Measurements from ENCODE around the gene KRTAP10-4. TPM values are rescaled to one million over a fixed set of nuclear protein-coding genes. Genes with fewer than 3 reads are reported as not detected.

Gene KRTAP10-4
- total RNA-seq, 4 donors from 2014 or later, result not detected

DNA sequence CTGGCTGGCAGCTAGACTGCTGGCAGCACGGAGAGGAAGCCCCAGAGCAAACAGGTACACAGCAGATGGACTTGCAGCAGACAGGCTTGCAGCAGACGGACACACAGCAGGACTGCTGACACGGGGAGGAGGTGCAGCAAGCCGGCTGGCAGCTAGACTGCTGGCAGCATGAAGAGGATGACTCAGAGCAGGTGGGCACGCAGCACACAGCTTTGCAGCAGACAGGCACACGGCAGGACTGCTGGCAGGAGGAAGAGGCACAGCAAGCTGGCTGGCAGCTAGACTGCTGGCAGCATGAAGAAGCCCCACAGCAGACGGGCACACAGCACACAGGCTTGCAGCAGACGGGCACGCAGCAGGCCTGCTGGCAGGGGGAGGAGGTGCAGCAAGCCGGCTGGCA, 22.7 kb upstream of the KRTAP10-4 start:
- Histone ChIP-seq H3K27ac (no peak overlapping the region), H3K36me3 (no peaks in the 10 kb centered on the region), H3K27me3 (peaks cover 0 to 22% of the 10 kb centered on the region in 2 donors), H3K4me1 (no peaks in the 10 kb centered on the region), H3K9me3 (peaks cover 0 to 31% (median 5%) of the 10 kb centered on the region in 4 donors), H3K4me3 (no peak overlapping the region)
- DNase-seq (ENCODE audit: low spot score in 2 of 2), result no peak
- no peak for TF ChIP-seq EP300 (IDR thresholded peaks at IDR 0.05)
- no peak for TF ChIP-seq POLR2A (IDR thresholded peaks at IDR 0.05)
- TF ChIP-seq, protein P1, sequence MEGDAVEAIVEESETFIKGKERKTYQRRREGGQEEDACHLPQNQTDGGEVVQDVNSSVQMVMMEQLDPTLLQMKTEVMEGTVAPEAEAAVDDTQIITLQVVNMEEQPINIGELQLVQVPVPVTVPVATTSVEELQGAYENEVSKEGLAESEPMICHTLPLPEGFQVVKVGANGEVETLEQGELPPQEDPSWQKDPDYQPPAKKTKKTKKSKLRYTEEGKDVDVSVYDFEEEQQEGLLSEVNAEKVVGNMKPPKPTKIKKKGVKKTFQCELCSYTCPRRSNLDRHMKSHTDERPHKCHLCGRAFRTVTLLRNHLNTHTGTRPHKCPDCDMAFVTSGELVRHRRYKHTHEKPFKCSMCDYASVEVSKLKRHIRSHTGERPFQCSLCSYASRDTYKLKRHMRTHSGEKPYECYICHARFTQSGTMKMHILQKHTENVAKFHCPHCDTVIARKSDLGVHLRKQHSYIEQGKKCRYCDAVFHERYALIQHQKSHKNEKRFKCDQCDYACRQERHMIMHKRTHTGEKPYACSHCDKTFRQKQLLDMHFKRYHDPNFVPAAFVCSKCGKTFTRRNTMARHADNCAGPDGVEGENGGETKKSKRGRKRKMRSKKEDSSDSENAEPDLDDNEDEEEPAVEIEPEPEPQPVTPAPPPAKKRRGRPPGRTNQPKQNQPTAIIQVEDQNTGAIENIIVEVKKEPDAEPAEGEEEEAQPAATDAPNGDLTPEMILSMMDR (IDR thresholded peaks at IDR 0.05), result no peak
- 66 to 68% methylated on average over 10 of the region's 10 CpGs for WGBS, 2 donors

DNA sequence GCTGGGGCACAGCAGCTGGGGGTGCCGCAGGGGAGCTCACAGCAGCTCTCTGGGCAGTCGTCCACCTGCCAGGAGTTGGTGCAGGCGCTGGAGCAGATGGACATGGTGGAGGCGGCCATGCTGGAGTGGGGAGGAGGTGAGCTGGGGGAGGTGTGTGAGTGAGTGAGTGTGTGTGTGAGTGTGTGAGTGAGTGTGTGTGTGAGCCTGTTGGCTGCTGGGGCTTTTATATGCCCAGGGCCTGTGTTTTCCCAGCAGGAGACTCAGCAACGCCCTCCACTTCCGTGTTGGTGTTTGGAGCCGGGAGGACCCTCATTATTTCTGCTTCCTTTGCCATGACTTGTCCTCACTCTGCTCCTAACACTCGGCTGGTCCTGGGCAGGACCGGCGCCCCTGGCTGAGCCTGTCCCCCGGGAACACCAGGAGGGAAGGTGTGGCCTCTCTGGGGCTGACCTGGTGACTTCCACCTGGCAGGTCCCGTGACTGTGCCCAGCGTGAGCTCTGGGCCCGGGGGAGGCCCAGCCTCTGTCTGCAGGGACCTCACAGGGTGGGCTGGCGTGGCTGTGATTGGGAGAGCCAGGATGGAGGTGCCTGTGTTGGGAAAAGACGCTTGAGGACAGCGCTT, 22.1 kb upstream of the KRTAP10-4 start, which contains the start of gene KRTAP10-2:
TSS of gene KRTAP10-2 (minus strand) at position 166 of the 622 bp plus-strand sequence. CDS start at position 119, 47 bp downstream.
- TF ChIP-seq EP300 (IDR thresholded peaks at IDR 0.05) (no peak), POLR2A (IDR thresholded peaks at IDR 0.05) (no peak)
- TF ChIP-seq, protein P1 (IDR thresholded peaks at IDR 0.05), result no peak
- Histone ChIP-seq H3K36me3 (no peaks in the 10 kb centered on the region), H3K27ac (no peak within 1 kb of the TSS), H3K9me3 (peaks cover 0 to 26% (median 2%) of the 10 kb centered on the region in 4 donors), H3K4me1 (no peaks in the 10 kb centered on the region), H3K27me3 (peaks cover 0 to 22% of the 10 kb centered on the region in 2 donors), H3K4me3 (no peak within 1 kb of the TSS)
- WGBS, 2 donors, result 57 to 59% methylated on average over 13 to 14 of the region's 17 CpGs
- no peak for DNase-seq (ENCODE audit: low spot score in 2 of 2)

DNA sequence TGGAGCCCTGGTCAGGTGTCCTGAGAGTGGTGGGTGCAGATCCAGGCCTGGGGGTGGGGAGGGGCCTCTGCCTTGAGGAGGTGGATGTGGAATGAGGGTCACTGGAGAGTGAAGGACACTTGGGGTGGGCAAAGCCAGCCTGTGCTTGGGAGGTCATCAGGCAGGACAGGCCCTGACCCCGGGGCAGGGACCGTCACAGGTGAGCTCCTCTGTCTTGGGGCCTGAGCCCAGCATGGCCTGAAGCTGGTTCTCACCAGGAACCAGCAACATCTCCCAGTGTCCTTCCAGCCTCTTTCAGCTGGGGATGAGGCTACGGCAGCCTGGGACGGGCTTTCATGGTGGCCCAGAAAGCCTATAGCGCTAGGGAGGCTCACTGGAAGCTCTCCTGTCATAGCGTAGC, 21.4 kb upstream of the KRTAP10-4 start:
- no peak overlapping the region for H3K27ac ChIP-seq
- H3K4me1 ChIP-seq, result no peaks in the 10 kb centered on the region
- H3K4me3 ChIP-seq, result no peak overlapping the region
- peaks cover 0 to 22% of the 10 kb centered on the region in 2 donors for H3K27me3 ChIP-seq
- TF ChIP-seq POLR2A (IDR thresholded peaks at IDR 0.05) (no peak), EP300 (IDR thresholded peaks at IDR 0.05) (no peak)
- TF ChIP-seq, protein P1 (IDR thresholded peaks at IDR 0.05), result no peak
- 91 to 94% methylated on average over 5 to 6 of the region's 6 CpGs for WGBS, 2 donors
- H3K36me3 ChIP-seq, result no peaks in the 10 kb centered on the region
- peaks cover 0 to 19% (median 0%) of the 10 kb centered on the region in 4 donors for H3K9me3 ChIP-seq
- no peak for DNase-seq (ENCODE audit: low spot score in 2 of 2)

DNA sequence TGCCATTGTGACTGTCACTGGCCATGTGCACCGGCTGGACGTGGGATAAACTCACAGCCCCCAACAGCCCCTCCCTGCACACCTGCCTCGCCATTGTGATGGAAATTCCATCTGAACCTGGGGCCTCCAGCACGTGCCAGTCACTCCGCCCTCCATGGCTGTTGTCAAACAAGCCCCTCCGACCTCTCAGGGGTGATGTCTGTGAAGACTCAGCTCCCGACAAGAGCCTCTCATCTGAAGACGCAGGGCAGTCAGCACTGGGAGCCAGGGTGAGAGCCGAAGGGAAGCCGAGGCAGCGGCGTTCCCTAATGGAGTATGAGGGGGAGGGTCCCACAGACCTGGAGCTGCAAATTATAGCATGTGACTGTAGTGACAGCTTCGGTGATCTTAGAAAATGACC, 20.8 kb upstream of the KRTAP10-4 start:
- no peaks in the 10 kb centered on the region for H3K4me1 ChIP-seq
- TF ChIP-seq EP300 (IDR thresholded peaks at IDR 0.05), result no peak
- TF ChIP-seq, protein P1 (IDR thresholded peaks at IDR 0.05), result no peak
- H3K4me3 ChIP-seq, result no peak overlapping the region
- 57 to 67% methylated on average over 12 to 13 of the region's 13 CpGs for WGBS, 2 donors
- H3K36me3 ChIP-seq, result no peaks in the 10 kb centered on the region
- no peak overlapping the region for H3K27ac ChIP-seq
- H3K27me3 ChIP-seq, result peaks cover 0 to 22% of the 10 kb centered on the region in 2 donors
- H3K9me3 ChIP-seq, result peaks cover 0 to 14% (median 0%) of the 10 kb centered on the region in 4 donors
- no peak for DNase-seq (ENCODE audit: low spot score in 2 of 2)

DNA sequence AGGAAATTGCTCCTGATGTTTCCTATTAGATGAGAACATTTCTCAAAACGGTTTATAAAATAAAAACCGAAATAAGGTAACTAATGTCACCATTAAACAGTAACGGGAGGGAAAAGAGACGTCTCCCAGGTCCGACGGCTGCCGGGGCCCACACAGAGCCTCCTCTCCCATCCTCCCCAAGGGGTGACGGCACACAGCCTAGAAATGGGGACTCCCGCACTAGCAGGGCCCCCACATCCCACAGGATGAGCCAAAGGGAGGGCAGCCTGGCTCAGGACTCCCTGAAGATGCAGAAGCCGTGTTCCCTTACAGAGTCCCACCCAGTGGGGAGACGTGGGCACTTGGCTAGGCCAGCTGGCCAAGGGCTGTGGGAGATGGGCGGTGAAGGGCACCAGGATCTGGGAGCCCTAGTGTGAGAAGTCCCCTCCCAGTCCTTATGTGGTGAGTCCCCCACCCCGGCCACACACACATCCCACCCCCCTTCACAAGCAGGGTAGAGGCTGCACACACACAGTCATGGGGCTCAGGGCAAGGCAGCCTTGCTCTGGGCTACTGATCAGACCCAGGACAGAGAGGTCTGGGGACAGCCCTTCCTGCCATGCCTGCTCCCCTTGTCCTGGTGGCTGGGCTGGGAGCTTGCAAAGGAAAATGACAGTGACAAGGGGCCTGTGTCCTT, 18.2 kb upstream of the KRTAP10-4 start:
- TF ChIP-seq, protein P1 (IDR thresholded peaks at IDR 0.05), result no peak
- no peak for TF ChIP-seq POLR2A (IDR thresholded peaks at IDR 0.05)
- TF ChIP-seq EP300 (IDR thresholded peaks at IDR 0.05), result no peak
- H3K4me1 ChIP-seq, result no peaks in the 10 kb centered on the region
- peaks cover 0 to 21% (median 0%) of the 10 kb centered on the region in 4 donors for H3K9me3 ChIP-seq
- H3K27ac ChIP-seq, result no peak overlapping the region
- H3K36me3 ChIP-seq, result no peaks in the 10 kb centered on the region
- H3K4me3 ChIP-seq, result no peak overlapping the region
- WGBS, 2 donors, result 72 to 73% methylated on average over 8 to 13 of the region's 13 CpGs
- peaks cover 0 to 12% of the 10 kb centered on the region in 2 donors for H3K27me3 ChIP-seq
- DNase-seq (ENCODE audit: low spot score in 2 of 2), result no peak
